ENCODE measurements around the gene PON3.

The PON3 gene

GRCh38 chr7:95323410-95324129, 72.6 kb downstream of the PON3 start:
- no peaks in the 10 kb centered on the region for H3K9me2 ChIP-seq (replicated peaks; ENCODE audit: insufficient read depth, low read length)
- H3K36me3 ChIP-seq (replicated peaks; ENCODE audit: insufficient read depth, low read length): no peaks in the 10 kb centered on the region
- no peak overlapping the region for H3K9ac ChIP-seq (ENCODE audit: low read length)
- H3K4me2 ChIP-seq (ENCODE audit: low read depth, low read length): no peak overlapping the region
- H3K79me2 ChIP-seq (ENCODE audit: low read length): no peaks in the 10 kb centered on the region
- TF ChIP-seq EZH2phosphoT487 (IDR thresholded peaks at IDR 0.05; ENCODE audit: low read length) (no peak), EZH2 (optimal IDR thresholded peaks at IDR 0.05; ENCODE audit: low read depth, low read length) (no peak), CTCF (IDR thresholded peaks at IDR 0.05; ENCODE audit: low read length) (no peak)
- H2AFZ ChIP-seq (ENCODE audit: low read length): no peak overlapping the region
- H3K4me1 ChIP-seq (ENCODE audit: low read length): peaks cover 13% of the 10 kb centered on the region
- H3F3A ChIP-seq (ENCODE audit: insufficient read depth, low read length): no peaks in the 10 kb centered on the region
- H4K20me1 ChIP-seq (ENCODE audit: insufficient read depth, low read length): no peaks in the 10 kb centered on the region
- no peak overlapping the region for H3K4me3 ChIP-seq (ENCODE audit: low read length)
- H3K27ac ChIP-seq (ENCODE audit: low read length): no peak overlapping the region
- no peak for DNase-seq
- no peaks in the 10 kb centered on the region for H3K9me3 ChIP-seq (replicated peaks; ENCODE audit: insufficient read depth, low read length)
- H3K27me3 ChIP-seq (replicated peaks; ENCODE audit: insufficient read depth, low read length): peaks cover 8% of the 10 kb centered on the region; the same call in 1 of the 2 replicates

GRCh38 chr7:95322854-95323253, 73.3 kb downstream of the PON3 start:
- TF ChIP-seq EZH2phosphoT487 (IDR thresholded peaks at IDR 0.05; ENCODE audit: low read length) (no peak), EZH2 (optimal IDR thresholded peaks at IDR 0.05; ENCODE audit: low read depth, low read length) (no peak), CTCF (IDR thresholded peaks at IDR 0.05; ENCODE audit: low read length) (no peak)
- Histone ChIP-seq H4K20me1 (ENCODE audit: insufficient read depth, low read length) (no peaks in the 10 kb centered on the region), H3K9me2 (replicated peaks; ENCODE audit: insufficient read depth, low read length) (no peaks in the 10 kb centered on the region), H3K9me3 (replicated peaks; ENCODE audit: insufficient read depth, low read length) (no peaks in the 10 kb centered on the region), H3K4me1 (ENCODE audit: low read length) (peaks cover 13% of the 10 kb centered on the region), H3K79me2 (ENCODE audit: low read length) (no peaks in the 10 kb centered on the region), H3K27me3 (replicated peaks; ENCODE audit: insufficient read depth, low read length) (peaks cover 8% of the 10 kb centered on the region; the same call in 1 of the 2 replicates), H3K27ac (ENCODE audit: low read length) (no peak overlapping the region), H3K36me3 (replicated peaks; ENCODE audit: insufficient read depth, low read length) (no peaks in the 10 kb centered on the region), H3F3A (ENCODE audit: insufficient read depth, low read length) (no peaks in the 10 kb centered on the region), H3K9ac (ENCODE audit: low read length) (no peak overlapping the region), H2AFZ (ENCODE audit: low read length) (no peak overlapping the region), H3K4me3 (ENCODE audit: low read length) (no peak overlapping the region), H3K4me2 (ENCODE audit: low read depth, low read length) (no peak overlapping the region)
- no peak for DNase-seq

GRCh38 chr7:95322396-95322795, 73.8 kb downstream of the PON3 start:
- Histone ChIP-seq H2AFZ (ENCODE audit: low read length) (no peak overlapping the region), H3K36me3 (replicated peaks; ENCODE audit: insufficient read depth, low read length) (no peaks in the 10 kb centered on the region), H3K79me2 (ENCODE audit: low read length) (no peaks in the 10 kb centered on the region), H3K9me3 (replicated peaks; ENCODE audit: insufficient read depth, low read length) (no peaks in the 10 kb centered on the region), H3K4me2 (ENCODE audit: low read depth, low read length) (no peak overlapping the region), H3K9me2 (replicated peaks; ENCODE audit: insufficient read depth, low read length) (no peaks in the 10 kb centered on the region), H3K4me1 (ENCODE audit: low read length) (peaks cover 13% of the 10 kb centered on the region), H3F3A (ENCODE audit: insufficient read depth, low read length) (no peaks in the 10 kb centered on the region), H4K20me1 (ENCODE audit: insufficient read depth, low read length) (no peaks in the 10 kb centered on the region), H3K27ac (ENCODE audit: low read length) (no peak overlapping the region), H3K9ac (ENCODE audit: low read length) (no peak overlapping the region), H3K27me3 (replicated peaks; ENCODE audit: insufficient read depth, low read length) (peaks cover 8% of the 10 kb centered on the region; the same call in 1 of the 2 replicates), H3K4me3 (ENCODE audit: low read length) (no peak overlapping the region)
- TF ChIP-seq EZH2 (optimal IDR thresholded peaks at IDR 0.05; ENCODE audit: low read depth, low read length) (no peak), CTCF (IDR thresholded peaks at IDR 0.05; ENCODE audit: low read length) (no peak), EZH2phosphoT487 (IDR thresholded peaks at IDR 0.05; ENCODE audit: low read length) (no peak)
- no peak for DNase-seq
